K562 (cell line): ENCODE measurements around the gene TMEM126B. TPM values are rescaled to one million over a fixed set of nuclear protein-coding genes. Genes with fewer than 3 reads are reported as not detected.

Source experiments
- CBX5 ChIP-seq: IDR thresholded peaks from 2 replicates; pipeline ENCODE4 v1.6.1; 2014; ENCODE audit warnings: low read depth, borderline replicate concordance
- E2F5 ChIP-seq: sonication (generic); formaldehyde crosslinking; IDR thresholded peaks from 2 replicates; pipeline ENCODE4 v1.8.0; 2022; ENCODE audit warnings: mild to moderate bottlenecking, missing genetic modification reagents
- EGR1 ChIP-seq: fragments of 450-650 bp; conservative IDR thresholded peaks from 2 replicates; pipeline ENCODE4 v1.6.1; 2017; ENCODE audit warnings: mild to moderate bottlenecking
- FOXO4 ChIP-seq: fragments of 450-650 bp; formaldehyde crosslinking; IDR thresholded peaks from 2 replicates; pipeline ENCODE4 v1.4.0; 2020; ENCODE audit warnings: mild to moderate bottlenecking, moderate library complexity
- HDAC8 ChIP-seq: fragments of 450-650 bp; IDR thresholded peaks from 2 replicates; pipeline ENCODE4 v1.6.1; 2016; ENCODE audit warnings: mild to moderate bottlenecking, missing genetic modification characterization, moderate library complexity, missing compliant biosample characterization
- KHSRP ChIP-seq: fragments of 450-650 bp; IDR thresholded peaks from 2 replicates; pipeline ENCODE4 v1.6.1; 2017
- KLF1 ChIP-seq: fragments of 450-650 bp; IDR thresholded peaks from 2 replicates; pipeline ENCODE4 v1.6.1; 2016; ENCODE audit warnings: missing genetic modification characterization, missing compliant biosample characterization
- MBD2 ChIP-seq: sonication (generic); IDR thresholded peaks from 2 replicates; pipeline ENCODE4 v1.6.1; 2016; ENCODE audit warnings: low read depth, borderline replicate concordance
- NCOA1 ChIP-seq: fragments of 450-650 bp; IDR thresholded peaks from 2 replicates; pipeline ENCODE4 v1.6.1; 2016; ENCODE audit warnings: low read depth
- PHB2 ChIP-seq: fragments of 450-650 bp; IDR thresholded peaks from 2 replicates; pipeline ENCODE4 v1.6.1; 2017; ENCODE audit warnings: low read depth
- POLR2AphosphoS2 ChIP-seq: IDR thresholded peaks from 2 replicates; pipeline ENCODE4 v1.6.1; 2012; ENCODE audit warnings: low read length, improper control_type of control experiment
- POLR3A ChIP-seq: IDR thresholded peaks from 2 replicates; pipeline ENCODE4 v1.6.1; 2011; ENCODE audit warnings: borderline replicate concordance, mild to moderate bottlenecking, moderate library complexity; ENCODE audit not compliant: insufficient read length, insufficient read depth; ENCODE audit errors: extremely low read depth
- PPARD ChIP-seq: fragments of 250-450 bp; sonication (Bioruptor Pico); IDR thresholded peaks from 2 replicates; pipeline ENCODE4 v1.8.0; 2022; ENCODE audit warnings: inconsistent platforms, mild to moderate bottlenecking, moderate library complexity
- PRDM10 ChIP-seq: fragments of 450-650 bp; IDR thresholded peaks from 2 replicates; pipeline ENCODE4 v1.6.1; 2018; ENCODE audit not compliant: partially characterized antibody
- PTBP1 ChIP-seq: fragments of 200-400 bp; formaldehyde crosslinking; IDR thresholded peaks from 2 replicates; pipeline ENCODE4 v1.6.1; 2017; ENCODE audit warnings: low read depth, low read length
- SMC3 ChIP-seq: conservative IDR thresholded peaks from 2 replicates; pipeline ENCODE4 v1.6.1; 2011; ENCODE audit warnings: low read depth, low read length, improper control_type of control experiment; ENCODE audit not compliant: insufficient read depth
- SPI1 ChIP-seq: IDR thresholded peaks from 2 replicates; pipeline ENCODE4 v1.6.1; 2011; ENCODE audit warnings: low read depth, low read length, control low read depth, borderline replicate concordance
- SRSF7 ChIP-seq: fragments of 200-400 bp; formaldehyde crosslinking; optimal IDR thresholded peaks from 2 replicates; pipeline ENCODE3; 2017; ENCODE audit warnings: mild to moderate bottlenecking, low read depth, low read length
- USF2 ChIP-seq: sonication (generic); formaldehyde crosslinking; IDR thresholded peaks from 2 replicates; pipeline ENCODE4 v1.5.0; 2020; ENCODE audit warnings: missing genetic modification reagents
- ZBTB7A ChIP-seq: IDR thresholded peaks from 2 replicates; pipeline ENCODE4 v1.6.1; 2011; ENCODE audit warnings: low read depth, mild to moderate bottlenecking, low read length, moderate library complexity, borderline replicate concordance; ENCODE audit not compliant: control insufficient read depth
- ZNF445 ChIP-seq: fragments of 250-450 bp; sonication (Bioruptor Pico); IDR thresholded peaks from 2 replicates; pipeline ENCODE4 v1.4.0; 2020; ENCODE audit warnings: low read depth, mild to moderate bottlenecking, moderate library complexity
- ZNF707 ChIP-seq: fragments of 250-450 bp; sonication (Bioruptor Pico); conservative IDR thresholded peaks from 2 replicates; pipeline ENCODE4 v1.8.0; 2022; ENCODE audit warnings: inconsistent platforms, mild to moderate bottlenecking, moderate library complexity
- ZNF830 ChIP-seq: fragments of 250-450 bp; sonication (Bioruptor Pico); IDR thresholded peaks from 2 replicates; pipeline ENCODE4 v1.5.0; 2021; ENCODE audit warnings: mild to moderate bottlenecking
- polyA plus RNA-seq, 8 experiments: library from polyadenylated mRNA; depleted of rRNA in 4 of 8; stranded (reverse) in 5 of 8; unstranded in 3 of 8; fragments of >200 nt; fragmentation: Nextera tagmentation in 2 of 8; fragmentation: Illumina TruSeq in 1 of 8; extraction: Ambion mirVana in 2 of 8; extraction: Trizol in 1 of 8; gene quantifications; 2 replicates each; pipeline versions ENCODE4 v1.2.1 to v1.2.3, GENCODE V29; 2011 to 2014; ENCODE audit warnings: inconsistent platforms in 1 of 8, missing spikeins in 1 of 8
- total RNA-seq, 7 experiments: library from RNA; depleted of rRNA in 6 of 7; stranded (reverse); fragments of >200 nt in 6 of 7; fragmentation: Illumina TruSeq in 2 of 7; extraction: Trizol in 2 of 7; gene quantifications; 2 replicates each; pipeline versions ENCODE4 v1.2.1 to v1.2.3, GENCODE V29; 2011 to 2021; ENCODE audit warnings: low replicate concordance in 1 of 7

TMEM126B gene
- total and polyA plus RNA-seq, 9 of the 15 experiments (the other 6 are each of a cell fraction or from before 2014, with no cell fraction given) = 85.5 to 226 (median 164) TPM

GRCh38 chr11:85647604-85648299 lies 19.4 kb downstream of the TMEM126B start, which contains the start of gene TMEM126A (continued):
- no peak; the same call in 1 of the 2 replicates for TF ChIP-seq USF2
- no peak for TF ChIP-seq SPI1
- no peak for TF ChIP-seq POLR3A
- peak; percentile 74 for TF ChIP-seq MBD2
- no peak; the same call in 1 of the 2 replicates for TF ChIP-seq KHSRP
- no peak for TF ChIP-seq PTBP1
- TF ChIP-seq NCOA1 = no peak
- no peak for TF ChIP-seq ZNF830 (CRISPR knock-in tag)
- TF ChIP-seq CBX5 = no peak
- peak; percentile 97 for TF ChIP-seq EGR1
- TF ChIP-seq SMC3 = no peak
- TF ChIP-seq PRDM10 = peak; percentile 37
- no peak for TF ChIP-seq SRSF7
- TF ChIP-seq HDAC8 (tag) = no peak
- no peak for TF ChIP-seq PHB2
- no peak for TF ChIP-seq E2F5
- TF ChIP-seq ZBTB7A = no peak
- TF ChIP-seq POLR2AphosphoS2 = peak; percentile 59; the same call in 1 of the 2 replicates
- TF ChIP-seq PPARD (CRISPR knock-in tag) = no peak
- TF ChIP-seq ZNF707 (CRISPR knock-in tag) = no peak
- no peak for TF ChIP-seq FOXO4
- TF ChIP-seq KLF1 (tag) = no peak; the same call in 1 of the 2 replicates
- TF ChIP-seq ZNF445 (CRISPR knock-in tag) = no peak
